Uterus (tissue), 4 donors: ENCODE measurements around the gene SNRNP25. TPM values are rescaled to one million over a fixed set of nuclear protein-coding genes. Genes with fewer than 3 reads are reported as not detected.
"Not testable (repeated sequence)": the region's sequence is repeated elsewhere in the genome, so short reads cannot be mapped to it uniquely, and the experiment has no call there.

Source experiments
- DNase-seq, 2 donors: peaks; one replicate each; pipeline ENCODE4 v3.0.0-alpha.2; 2019 to 2020
- H3K27ac ChIP-seq, 2 donors: fragments of 200-600 bp; sonication (generic); 1 replicate in 1 of 2; 2 replicates in 1 of 2; pipeline ENCODE4 v1.5.1; 2016 to 2018
- H3K27me3 ChIP-seq, 2 donors: fragments of 200-600 bp; sonication (generic); one replicate each; pipeline ENCODE4 v1.5.1; 2018 to 2019; ENCODE audit warnings: control low read depth in 1 of 2
- H3K36me3 ChIP-seq, 2 donors: fragments of 200-600 bp; sonication (generic); one replicate each; pipeline ENCODE4 v1.5.1; 2019; ENCODE audit warnings: control low read depth in 1 of 2
- H3K4me1 ChIP-seq, 2 donors: fragments of 200-600 bp; sonication (generic); one replicate each; pipeline ENCODE4 v1.5.1; 2018 to 2019; ENCODE audit warnings: control low read depth in 1 of 2
- H3K4me3 ChIP-seq, 2 donors: fragments of 200-600 bp; sonication (generic); 1 replicate in 1 of 2; 2 replicates in 1 of 2; pipeline ENCODE4 v1.5.1; 2018 to 2019; ENCODE audit warnings: mild to moderate bottlenecking in 1 of 2
- H3K9me3 ChIP-seq, 2 donors: fragments of 200-600 bp; sonication (generic); one replicate each; pipeline ENCODE4 v1.5.1; 2019; ENCODE audit warnings: control low read depth in 1 of 2
- POLR2A ChIP-seq, 2 donors: fragments of 450-650 bp; IDR thresholded peaks; one replicate each; pipeline ENCODE4 v1.6.1; 2016; ENCODE audit warnings: antibody characterized with exemption in 2 of 2, mild to moderate bottlenecking in 1 of 2, moderate library complexity in 1 of 2
- intact Hi-C: fragments of 100-400 bp; cut with DNase I; formaldehyde crosslinking; loops from one replicate; pipeline ENCODE4 v1.15.1; 2023; ENCODE audit warnings: low total_unique reads
- total RNA-seq, 4 donors: library from RNA; depleted of rRNA in 3 of 4; stranded (reverse); fragments of >200 nt in 3 of 4; gene quantifications; one replicate each; pipeline versions ENCODE4 v1.1.0 to v1.2.4, GENCODE V29; 2014 to 2023
- TF ChIP-seq, protein P1 (sequence below), 4 experiments: fragments of 200-600 bp in 2 of 4; fragments of 450-650 bp in 2 of 4; sonication (generic) in 2 of 4; IDR thresholded peaks; one replicate each; pipeline ENCODE4 v1.5.1; 2016 to 2019; ENCODE audit warnings: antibody characterized with exemption in 4 of 4, mild to moderate bottlenecking in 2 of 4, moderate library complexity in 1 of 4
- donor health status: DM: yes; HTN: yes; CAD: no.

SNRNP25 gene
- total RNA-seq, 4 donors from 2014 or later: 8.0 to 38.4 (median 21.6) TPM

- no peak for DNase-seq
- Histone ChIP-seq H3K27ac (no peak overlapping the region), H3K36me3 (no peaks in the 10 kb centered on the region), H3K9me3 (no peaks in the 10 kb centered on the region), H3K4me1 (no peaks in the 10 kb centered on the region), H3K4me3 (no peak overlapping the region), H3K27me3 (no peaks in the 10 kb centered on the region)
- intact Hi-C loops: no loop called here
- no peak for TF ChIP-seq POLR2A (IDR thresholded peaks at IDR 0.05)
- TF ChIP-seq, protein P1, sequence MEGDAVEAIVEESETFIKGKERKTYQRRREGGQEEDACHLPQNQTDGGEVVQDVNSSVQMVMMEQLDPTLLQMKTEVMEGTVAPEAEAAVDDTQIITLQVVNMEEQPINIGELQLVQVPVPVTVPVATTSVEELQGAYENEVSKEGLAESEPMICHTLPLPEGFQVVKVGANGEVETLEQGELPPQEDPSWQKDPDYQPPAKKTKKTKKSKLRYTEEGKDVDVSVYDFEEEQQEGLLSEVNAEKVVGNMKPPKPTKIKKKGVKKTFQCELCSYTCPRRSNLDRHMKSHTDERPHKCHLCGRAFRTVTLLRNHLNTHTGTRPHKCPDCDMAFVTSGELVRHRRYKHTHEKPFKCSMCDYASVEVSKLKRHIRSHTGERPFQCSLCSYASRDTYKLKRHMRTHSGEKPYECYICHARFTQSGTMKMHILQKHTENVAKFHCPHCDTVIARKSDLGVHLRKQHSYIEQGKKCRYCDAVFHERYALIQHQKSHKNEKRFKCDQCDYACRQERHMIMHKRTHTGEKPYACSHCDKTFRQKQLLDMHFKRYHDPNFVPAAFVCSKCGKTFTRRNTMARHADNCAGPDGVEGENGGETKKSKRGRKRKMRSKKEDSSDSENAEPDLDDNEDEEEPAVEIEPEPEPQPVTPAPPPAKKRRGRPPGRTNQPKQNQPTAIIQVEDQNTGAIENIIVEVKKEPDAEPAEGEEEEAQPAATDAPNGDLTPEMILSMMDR (IDR thresholded peaks at IDR 0.05): no peak
Measured at GRCh38 chr16:36336-36984, 17.2 kb upstream of the SNRNP25 start.

GRCh38 chr16:37511-37910, 16.1 kb upstream of the SNRNP25 start:
- no peaks in the 10 kb centered on the region for H3K27me3 ChIP-seq
- intact Hi-C loops: no loop called here
- DNase-seq: no peak
- H3K4me3 ChIP-seq: no peak overlapping the region
- no peak overlapping the region for H3K27ac ChIP-seq
- no peaks in the 10 kb centered on the region for H3K4me1 ChIP-seq
- H3K9me3 ChIP-seq: no peaks in the 10 kb centered on the region
- no peaks in the 10 kb centered on the region for H3K36me3 ChIP-seq
- TF ChIP-seq, protein P1 (IDR thresholded peaks at IDR 0.05): no peak
- TF ChIP-seq POLR2A (IDR thresholded peaks at IDR 0.05): no peak

GRCh38 chr16:38206-38605, 15.4 kb upstream of the SNRNP25 start:
- DNase-seq, H3K27ac ChIP-seq, H3K4me1 ChIP-seq, H3K27me3 ChIP-seq, H3K9me3 ChIP-seq, H3K4me3 ChIP-seq, H3K36me3 ChIP-seq, intact Hi-C loops: not testable (repeated sequence)

- TF ChIP-seq, protein P1 (IDR thresholded peaks at IDR 0.05): no peak
- TF ChIP-seq POLR2A (IDR thresholded peaks at IDR 0.05): no peak
- H3K4me1 ChIP-seq: no peaks in the 10 kb centered on the region
- intact Hi-C loops: no loop called here
Measured at GRCh38 chr16:38941-39892, 14.4 kb upstream of the SNRNP25 start.

DNA sequence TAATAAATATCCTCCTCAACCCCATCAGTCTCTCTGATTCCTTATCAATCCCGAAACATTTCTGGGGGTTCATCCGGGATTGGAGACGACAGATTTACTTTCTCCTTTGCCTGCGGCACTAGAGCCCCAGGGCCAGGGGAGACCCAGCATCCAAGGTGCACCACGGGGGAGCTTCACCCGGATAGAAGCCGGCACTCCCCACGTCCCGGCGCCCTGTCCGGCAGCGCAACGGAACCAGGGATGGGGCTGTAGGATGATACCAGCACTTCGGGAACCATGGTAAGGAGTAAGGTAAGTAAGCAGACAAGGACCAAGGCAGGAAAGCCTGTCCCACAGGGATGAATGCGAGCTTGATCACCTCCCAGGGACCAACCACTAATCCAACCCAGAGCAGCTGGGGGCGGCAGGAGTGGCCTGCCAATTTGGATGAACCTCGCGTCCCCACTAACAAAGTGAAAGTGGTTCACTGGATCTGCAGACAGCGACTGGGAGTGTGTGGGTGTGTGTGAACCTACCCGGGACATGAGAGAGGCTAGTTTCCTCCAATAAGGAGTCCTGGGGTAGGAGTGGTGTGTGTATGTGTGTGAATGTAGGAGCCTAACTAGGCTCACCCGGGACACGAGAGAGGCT, 12.1 kb upstream of the SNRNP25 start:
- no peak for DNase-seq
- Histone ChIP-seq H3K36me3 (no peaks in the 10 kb centered on the region), H3K9me3 (no peaks in the 10 kb centered on the region), H3K27ac (no peak overlapping the region), H3K4me3 (peak overlapping the region in 1 of 2 donors; percentile 28), H3K27me3 (no peaks in the 10 kb centered on the region), H3K4me1 (no peaks in the 10 kb centered on the region)
- intact Hi-C loops: no loop called here
- TF ChIP-seq, protein P1 (IDR thresholded peaks at IDR 0.05): no peak
- TF ChIP-seq POLR2A (IDR thresholded peaks at IDR 0.05): no peak

More at GRCh38 chr16:38941-39892, 14.4 kb upstream of the SNRNP25 start:
- Histone ChIP-seq H3K9me3 (no peaks in the 10 kb centered on the region), H3K4me3 (no peak overlapping the region), H3K36me3 (no peaks in the 10 kb centered on the region), H3K27me3 (no peaks in the 10 kb centered on the region), H3K27ac (no peak overlapping the region)
- no peak for DNase-seq
